HepG2 (cell line): ENCODE results near the gene BCL2.

Experiments
- CTCF ChIP-seq: sonication (generic); formaldehyde crosslinking; IDR thresholded peaks from 2 replicates; pipeline ENCODE4 v1.5.0; 2020; ENCODE audit warnings: mild to moderate bottlenecking, missing genetic modification reagents, moderate library complexity
- REST ChIP-seq, 2 experiments: IDR thresholded peaks; 2 replicates each; pipeline ENCODE4 v1.6.1; 2011 to 2012; ENCODE audit warnings: low read length in 2 of 2, borderline replicate concordance in 1 of 2, low read depth in 1 of 2, mild to moderate bottlenecking in 1 of 2, moderate library complexity in 1 of 2

- TF ChIP-seq CTCF (CRISPR knock-in tag), result no peak
- TF ChIP-seq REST (IDR thresholded peaks at IDR 0.05; ENCODE audit: borderline replicate concordance in 1 of 2, low read depth in 1 of 2, low read length in 2 of 2), result no peak
Measured at GRCh38 chr18:63317556-63317946, 2.0 kb downstream of the BCL2 start.
